Activated naive CD8-positive, alpha-beta T cell treated with anti-CD3 and anti-CD28 coated beads for 36 hours (primary cell): ENCODE results near the gene SPG21. TPM values are rescaled to one million over a fixed set of nuclear protein-coding genes. Genes with fewer than 3 reads are reported as not detected.

Experiments
- DNase-seq: peaks from one replicate; pipeline ENCODE4 v3.0.0; 2021
- H3K27ac Mint-ChIP-seq: one replicate; pipeline ENCODE4 v1.8.0; 2022; ENCODE audit warnings: mild to moderate bottlenecking, moderate library complexity, mixed read lengths
- H3K27me3 Mint-ChIP-seq: one replicate; pipeline ENCODE4 v1.8.0; 2022; ENCODE audit warnings: mild to moderate bottlenecking, mixed read lengths
- H3K36me3 Mint-ChIP-seq: one replicate; pipeline ENCODE4 v1.8.0; 2021; ENCODE audit warnings: mild to moderate bottlenecking, mixed read lengths
- H3K4me1 Mint-ChIP-seq: one replicate; pipeline ENCODE4 v1.8.0; 2021; ENCODE audit warnings: mixed read lengths
- H3K4me3 Mint-ChIP-seq: one replicate; pipeline ENCODE4 v1.8.0; 2022; ENCODE audit warnings: mild to moderate bottlenecking, moderate library complexity, mixed read lengths
- H3K9me3 Mint-ChIP-seq: one replicate; pipeline ENCODE4 v1.8.0; 2022; ENCODE audit warnings: mixed read lengths
- total RNA-seq, 2 experiments: library from RNA; stranded (reverse); gene quantifications; one replicate each; pipeline ENCODE4 v1.2.3, GENCODE V29; 2021

The SPG21 gene
- total RNA-seq, result 10 to 100 TPM; 69.2 to 73.3 TPM

- peak; percentile 94 for DNase-seq
- Mint-ChIP-seq H3K4me3 (peak within 1 kb of the TSS; percentile 93), H3K27me3 (no peaks in the 10 kb centered on the region), H3K36me3 (peaks cover 12% of the 10 kb centered on the region), H3K4me1 (peaks cover 42% of the 10 kb centered on the region), H3K27ac (peak within 1 kb of the TSS; percentile 88), H3K9me3 (no peaks in the 10 kb centered on the region)
Measured at GRCh38 chr15:64989416-64990167, at the start of gene SPG21. SPG21 (minus strand) TSS chr15:64989914; CDS start chr15:64983569, 6,345 bp downstream.

DNA sequence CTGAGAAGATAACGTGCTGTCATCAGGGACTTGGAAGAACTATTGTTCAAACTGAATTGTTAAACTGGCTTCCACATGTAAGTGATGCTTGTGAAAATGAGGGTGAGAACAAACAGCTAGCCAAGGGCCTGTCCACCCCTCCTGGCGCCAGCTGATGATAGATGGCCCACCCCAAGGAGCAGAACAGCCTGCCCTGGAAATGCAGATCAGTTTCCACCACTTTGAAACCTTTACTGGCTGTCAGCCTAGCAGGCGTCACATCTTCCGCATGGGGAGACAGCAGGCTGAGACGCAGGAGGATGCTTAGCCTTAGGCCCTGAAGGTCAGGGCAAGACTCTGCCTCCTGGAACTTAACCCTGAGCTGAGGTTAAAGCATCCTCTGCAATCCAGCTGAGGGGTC, 49.1 kb upstream of the SPG21 start:
- Mint-ChIP-seq H3K9me3 (no peaks in the 10 kb centered on the region), H3K36me3 (no peaks in the 10 kb centered on the region), H3K27me3 (no peaks in the 10 kb centered on the region), H3K4me3 (no peak overlapping the region), H3K27ac (no peak overlapping the region), H3K4me1 (no peaks in the 10 kb centered on the region)
- no peak for DNase-seq

DNA sequence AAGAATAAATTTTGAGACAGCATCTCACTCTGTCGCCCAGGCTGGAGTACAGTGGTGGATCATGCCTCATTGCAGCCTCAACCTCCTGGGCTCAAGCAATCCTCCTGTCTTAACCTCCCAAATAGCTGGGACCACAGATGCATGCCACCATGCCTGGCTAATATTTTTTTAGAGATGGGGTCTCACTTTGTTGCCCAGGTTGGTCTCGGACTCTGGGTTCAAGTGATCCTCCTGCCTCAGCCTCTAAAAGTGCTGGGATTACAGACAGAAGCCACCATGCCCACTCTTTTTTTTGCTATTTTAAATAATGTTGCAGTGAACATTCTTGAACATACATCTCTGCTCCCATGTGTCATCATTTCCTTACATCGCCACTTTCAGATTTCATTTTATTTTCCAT, 48.7 kb upstream of the SPG21 start:
- Mint-ChIP-seq H3K4me1 (peaks cover 3% of the 10 kb centered on the region), H3K4me3 (no peak overlapping the region), H3K27me3 (no peaks in the 10 kb centered on the region), H3K27ac (no peak overlapping the region), H3K36me3 (no peaks in the 10 kb centered on the region), H3K9me3 (no peaks in the 10 kb centered on the region)
- no peak for DNase-seq

GRCh38 chr15:65037309-65037708, 47.6 kb upstream of the SPG21 start:
- no peak overlapping the region for H3K27ac Mint-ChIP-seq
- DNase-seq, result no peak
- H3K27me3 Mint-ChIP-seq, result no peaks in the 10 kb centered on the region
- H3K4me3 Mint-ChIP-seq, result no peak overlapping the region
- no peaks in the 10 kb centered on the region for H3K36me3 Mint-ChIP-seq
- peaks cover 6% of the 10 kb centered on the region for H3K4me1 Mint-ChIP-seq
- no peaks in the 10 kb centered on the region for H3K9me3 Mint-ChIP-seq

GRCh38 chr15:65034719-65035118, 45.0 kb upstream of the SPG21 start:
- peaks cover 10% of the 10 kb centered on the region for H3K4me1 Mint-ChIP-seq
- H3K36me3 Mint-ChIP-seq, result no peaks in the 10 kb centered on the region
- no peaks in the 10 kb centered on the region for H3K9me3 Mint-ChIP-seq
- no peak for DNase-seq
- H3K4me3 Mint-ChIP-seq, result no peak overlapping the region
- no peak overlapping the region for H3K27ac Mint-ChIP-seq
- peaks cover 14% of the 10 kb centered on the region for H3K27me3 Mint-ChIP-seq

DNA sequence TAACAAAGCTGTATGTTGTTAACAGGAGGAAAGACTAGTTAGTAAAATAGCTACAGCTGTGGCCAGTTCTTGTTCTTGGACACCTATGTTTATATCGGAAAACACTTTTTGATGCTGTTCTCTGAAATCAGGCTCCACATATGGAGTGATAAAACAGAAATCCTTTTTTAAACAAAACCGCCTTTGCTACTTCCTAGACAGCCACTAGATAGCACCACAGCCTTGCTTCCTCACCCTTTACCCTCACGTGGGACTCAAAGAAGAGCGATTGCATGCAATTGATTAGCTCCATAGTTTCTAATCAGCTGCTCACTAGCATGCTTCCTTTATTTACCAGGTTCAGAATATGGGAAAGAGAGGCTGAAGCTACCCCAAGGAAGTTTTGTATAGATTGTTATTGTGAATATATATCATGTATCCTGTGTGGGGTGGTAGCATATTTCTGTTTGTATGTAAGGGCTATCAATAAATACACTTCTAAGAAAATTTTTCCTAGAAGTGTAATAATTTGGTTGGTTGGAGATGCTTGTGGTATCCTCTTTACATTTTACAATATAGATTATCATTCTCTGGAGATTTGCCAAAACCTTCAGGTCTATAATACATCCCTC, 44.0 kb upstream of the SPG21 start:
- H3K9me3 Mint-ChIP-seq, result no peaks in the 10 kb centered on the region
- peaks cover 14% of the 10 kb centered on the region for H3K27me3 Mint-ChIP-seq
- H3K4me1 Mint-ChIP-seq, result peaks cover 10% of the 10 kb centered on the region
- no peaks in the 10 kb centered on the region for H3K36me3 Mint-ChIP-seq
- no peak for DNase-seq
- no peak overlapping the region for H3K27ac Mint-ChIP-seq
- no peak overlapping the region for H3K4me3 Mint-ChIP-seq

DNA sequence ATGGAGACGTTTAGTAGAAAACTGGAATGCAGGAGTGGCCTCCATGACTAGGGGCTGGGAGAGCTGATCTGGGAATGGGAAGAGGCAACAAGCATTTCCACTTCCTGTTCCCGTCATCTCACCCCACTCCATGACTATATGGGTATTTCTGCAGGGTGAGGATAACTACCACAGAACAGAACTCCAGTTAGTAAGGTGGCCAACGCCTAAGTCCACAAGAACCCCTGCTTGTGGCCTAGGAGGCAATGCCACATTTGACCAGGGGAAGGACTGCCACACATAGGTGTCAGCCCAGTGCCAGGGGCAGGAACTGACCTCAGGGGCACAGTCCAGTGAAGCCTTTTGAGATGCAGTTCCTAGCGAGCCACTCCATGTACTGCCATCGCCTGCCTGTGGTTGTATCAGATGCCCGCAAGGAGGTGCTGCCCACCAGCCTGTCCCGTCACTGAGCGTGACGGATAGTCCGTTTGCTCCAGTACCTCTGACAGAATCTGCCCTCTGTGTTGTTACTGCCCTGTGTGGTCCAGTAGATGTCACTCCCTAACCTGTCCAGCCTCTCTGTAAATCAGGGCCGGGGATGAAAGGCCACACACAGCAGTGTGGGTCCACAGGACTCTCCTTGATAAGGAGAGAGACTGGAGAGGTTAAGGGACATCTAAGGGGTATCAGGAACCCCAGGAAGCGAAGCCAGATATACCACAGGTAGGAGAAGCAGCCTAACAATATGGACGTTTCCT, 43.3 kb upstream of the SPG21 start:
- peaks cover 14% of the 10 kb centered on the region for H3K27me3 Mint-ChIP-seq
- peak; percentile 58 for DNase-seq
- no peaks in the 10 kb centered on the region for H3K9me3 Mint-ChIP-seq
- no peaks in the 10 kb centered on the region for H3K36me3 Mint-ChIP-seq
- H3K4me1 Mint-ChIP-seq, result peaks cover 16% of the 10 kb centered on the region
- no peak overlapping the region for H3K4me3 Mint-ChIP-seq
- no peak overlapping the region for H3K27ac Mint-ChIP-seq

GRCh38 chr15:65029736-65030208, 40.1 kb upstream of the SPG21 start:
- H3K4me1 Mint-ChIP-seq, result peaks cover 28% of the 10 kb centered on the region
- H3K9me3 Mint-ChIP-seq, result no peaks in the 10 kb centered on the region
- H3K27me3 Mint-ChIP-seq, result peaks cover 14% of the 10 kb centered on the region
- no peak for DNase-seq
- no peak overlapping the region for H3K27ac Mint-ChIP-seq
- peaks cover 7% of the 10 kb centered on the region for H3K36me3 Mint-ChIP-seq
- peak overlapping the region; percentile 56 for H3K4me3 Mint-ChIP-seq

- no peaks in the 10 kb centered on the region for H3K9me3 Mint-ChIP-seq
- H3K36me3 Mint-ChIP-seq, result peaks cover 9% of the 10 kb centered on the region
- peaks cover 28% of the 10 kb centered on the region for H3K4me1 Mint-ChIP-seq
- H3K4me3 Mint-ChIP-seq, result peak within 1 kb of the TSS; percentile 91
- H3K27me3 Mint-ChIP-seq, result peaks cover 14% of the 10 kb centered on the region
- peak within 1 kb of the TSS; percentile 54 for H3K27ac Mint-ChIP-seq
- peak; percentile 93 for DNase-seq
Measured at GRCh38 chr15:65028921-65029735, 39.4 kb upstream of the SPG21 start, which contains the start of gene MTFMT. MTFMT (minus strand) TSS chr15:65029639; CDS start chr15:65029613, 26 bp downstream.

GRCh38 chr15:65028338-65028737, 38.6 kb upstream of the SPG21 start:
- no peaks in the 10 kb centered on the region for H3K9me3 Mint-ChIP-seq
- H3K27me3 Mint-ChIP-seq, result peaks cover 14% of the 10 kb centered on the region
- peaks cover 15% of the 10 kb centered on the region for H3K36me3 Mint-ChIP-seq
- peak overlapping the region; percentile 91 for H3K4me3 Mint-ChIP-seq
- peaks cover 30% of the 10 kb centered on the region for H3K4me1 Mint-ChIP-seq
- peak; percentile 18 for DNase-seq
- H3K27ac Mint-ChIP-seq, result peak overlapping the region; percentile 54

- Mint-ChIP-seq H3K27ac (no peak overlapping the region), H3K4me1 (peaks cover 29% of the 10 kb centered on the region), H3K27me3 (peaks cover 14% of the 10 kb centered on the region), H3K4me3 (peak overlapping the region; percentile 91), H3K36me3 (peaks cover 16% of the 10 kb centered on the region), H3K9me3 (no peaks in the 10 kb centered on the region)
- no peak for DNase-seq
Measured at GRCh38 chr15:65027593-65027992, 37.9 kb upstream of the SPG21 start.

GRCh38 chr15:65026756-65027155, 37.0 kb upstream of the SPG21 start:
- no peak for DNase-seq
- Mint-ChIP-seq H3K27ac (no peak overlapping the region), H3K9me3 (no peaks in the 10 kb centered on the region), H3K4me1 (peaks cover 29% of the 10 kb centered on the region), H3K4me3 (no peak overlapping the region), H3K27me3 (peaks cover 8% of the 10 kb centered on the region), H3K36me3 (peaks cover 16% of the 10 kb centered on the region)

DNA sequence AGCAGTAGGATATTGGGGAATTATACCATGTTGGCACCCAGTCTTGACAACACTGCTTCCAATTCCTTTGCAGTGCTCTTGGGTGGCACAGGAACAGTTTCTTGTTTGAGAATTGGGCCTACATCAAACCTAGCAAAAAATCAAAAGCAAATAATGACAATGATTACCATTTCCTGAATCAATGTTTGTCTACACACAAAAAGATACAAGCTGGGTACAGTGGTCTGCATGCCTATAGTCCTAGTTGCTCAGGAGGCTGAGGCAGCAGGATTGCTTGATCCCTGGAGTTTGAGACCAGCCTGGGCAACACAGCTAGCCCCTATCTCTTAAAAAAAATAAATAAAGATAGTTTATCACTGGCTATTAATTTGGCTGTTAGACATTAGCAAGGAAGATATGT, 31.8 kb upstream of the SPG21 start:
- Mint-ChIP-seq H3K4me1 (peaks cover 12% of the 10 kb centered on the region), H3K9me3 (no peaks in the 10 kb centered on the region), H3K27me3 (no peaks in the 10 kb centered on the region), H3K4me3 (no peak overlapping the region), H3K27ac (no peak overlapping the region), H3K36me3 (peaks cover 29% of the 10 kb centered on the region)
- no peak for DNase-seq

GRCh38 chr15:65020419-65020818, 30.7 kb upstream of the SPG21 start:
- Mint-ChIP-seq H3K4me1 (peaks cover 7% of the 10 kb centered on the region), H3K27ac (no peak overlapping the region), H3K4me3 (no peak overlapping the region), H3K36me3 (peaks cover 30% of the 10 kb centered on the region), H3K9me3 (no peaks in the 10 kb centered on the region), H3K27me3 (no peaks in the 10 kb centered on the region)
- DNase-seq, result no peak
